Measurements from ENCODE around the gene POLA2.

DNA sequence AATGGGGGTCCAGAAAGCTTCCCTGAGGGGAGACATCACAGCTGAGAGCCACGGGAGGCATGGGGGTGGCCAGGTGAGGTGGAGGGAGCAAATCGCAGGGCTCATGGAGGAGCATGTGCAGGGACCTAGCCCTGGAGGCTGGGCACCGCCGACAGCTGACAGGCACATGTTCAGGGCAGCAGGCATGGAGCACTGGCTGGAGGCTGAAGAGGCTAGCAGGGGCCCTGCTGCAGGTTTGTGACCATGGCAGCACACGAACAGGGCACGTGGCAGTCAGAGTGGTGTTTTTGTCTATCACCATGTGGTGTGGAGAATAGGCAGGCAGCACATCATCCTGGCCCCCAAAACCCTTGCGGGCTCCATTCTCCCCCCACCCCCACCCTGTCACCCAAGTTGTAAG lies 42.9 kb downstream of the POLA2 start:
- TF ChIP-seq, protein P1, sequence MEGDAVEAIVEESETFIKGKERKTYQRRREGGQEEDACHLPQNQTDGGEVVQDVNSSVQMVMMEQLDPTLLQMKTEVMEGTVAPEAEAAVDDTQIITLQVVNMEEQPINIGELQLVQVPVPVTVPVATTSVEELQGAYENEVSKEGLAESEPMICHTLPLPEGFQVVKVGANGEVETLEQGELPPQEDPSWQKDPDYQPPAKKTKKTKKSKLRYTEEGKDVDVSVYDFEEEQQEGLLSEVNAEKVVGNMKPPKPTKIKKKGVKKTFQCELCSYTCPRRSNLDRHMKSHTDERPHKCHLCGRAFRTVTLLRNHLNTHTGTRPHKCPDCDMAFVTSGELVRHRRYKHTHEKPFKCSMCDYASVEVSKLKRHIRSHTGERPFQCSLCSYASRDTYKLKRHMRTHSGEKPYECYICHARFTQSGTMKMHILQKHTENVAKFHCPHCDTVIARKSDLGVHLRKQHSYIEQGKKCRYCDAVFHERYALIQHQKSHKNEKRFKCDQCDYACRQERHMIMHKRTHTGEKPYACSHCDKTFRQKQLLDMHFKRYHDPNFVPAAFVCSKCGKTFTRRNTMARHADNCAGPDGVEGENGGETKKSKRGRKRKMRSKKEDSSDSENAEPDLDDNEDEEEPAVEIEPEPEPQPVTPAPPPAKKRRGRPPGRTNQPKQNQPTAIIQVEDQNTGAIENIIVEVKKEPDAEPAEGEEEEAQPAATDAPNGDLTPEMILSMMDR (IDR thresholded peaks at IDR 0.05; ENCODE audit: insufficient read depth, low read depth, low read length) = no peak
- no peak for TF ChIP-seq EZH2 (IDR thresholded peaks at IDR 0.05; ENCODE audit: insufficient read depth, low read length)

All from astrocyte (in vitro differentiated cells and primary cell).